DMS153 treated with DMSO at 0.1 percent for 48 hours (cell line): Measurements from ENCODE around the gene SNX15.
"Not testable (repeated sequence)": the region's sequence is repeated elsewhere in the genome, so short reads cannot be mapped to it uniquely, and the experiment has no call there.

Source experiments
- DNase-seq: peaks from one replicate; lab custom pipeline; 2025; ENCODE audit not compliant: unreplicated experiment; lab: John Stamatoyannopoulos, UW

SNX15 gene, protein sequence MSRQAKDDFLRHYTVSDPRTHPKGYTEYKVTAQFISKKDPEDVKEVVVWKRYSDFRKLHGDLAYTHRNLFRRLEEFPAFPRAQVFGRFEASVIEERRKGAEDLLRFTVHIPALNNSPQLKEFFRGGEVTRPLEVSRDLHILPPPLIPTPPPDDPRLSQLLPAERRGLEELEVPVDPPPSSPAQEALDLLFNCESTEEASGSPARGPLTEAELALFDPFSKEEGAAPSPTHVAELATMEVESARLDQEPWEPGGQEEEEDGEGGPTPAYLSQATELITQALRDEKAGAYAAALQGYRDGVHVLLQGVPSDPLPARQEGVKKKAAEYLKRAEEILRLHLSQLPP

DNA sequence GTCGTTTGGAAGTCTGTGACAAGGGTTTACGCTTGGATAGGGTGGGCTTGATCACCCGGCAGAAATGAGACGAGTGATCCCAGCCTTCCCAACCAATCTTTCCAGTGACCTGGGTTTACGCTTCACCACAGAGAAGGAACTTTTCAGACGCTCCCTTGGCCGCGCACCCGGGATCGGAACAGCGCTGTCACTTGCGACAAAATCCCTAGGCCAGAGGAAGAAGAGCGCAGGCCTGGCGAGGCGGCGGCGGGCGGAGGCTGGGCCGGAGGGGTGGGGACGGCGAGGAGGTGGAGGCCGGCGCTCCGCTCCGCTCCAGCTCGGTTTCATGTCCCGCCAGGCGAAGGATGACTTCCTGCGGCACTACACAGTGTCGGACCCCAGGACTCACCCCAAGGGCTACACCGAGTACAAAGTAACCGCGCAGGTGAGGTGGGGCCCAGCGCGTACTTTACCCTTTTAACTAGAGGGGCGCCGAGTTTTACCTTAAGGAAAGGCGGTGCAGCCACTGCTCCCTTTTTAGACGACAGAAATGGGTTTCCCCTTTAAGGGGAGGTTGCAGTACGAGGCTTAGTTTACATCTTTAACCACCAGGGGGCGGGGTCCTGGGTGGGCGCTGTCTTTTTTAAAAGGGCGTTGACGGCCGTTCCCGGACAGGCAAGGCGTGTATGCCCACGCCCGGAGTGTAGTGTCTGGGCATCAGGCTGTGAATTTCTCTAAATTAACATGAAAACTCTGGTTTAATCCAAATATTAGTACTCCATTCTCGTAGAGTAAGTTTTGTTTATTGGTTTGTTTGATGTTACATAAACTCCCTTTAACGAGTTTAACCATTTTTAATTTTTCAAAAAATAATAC lies at the start of gene SNX15:
Gene SNX15, plus strand, starts transcription at position 227 of the 855 bp plus-strand sequence. Its CDS starts 99 bp downstream, at position 326.
- peak; percentile 86 for DNase-seq

DNA sequence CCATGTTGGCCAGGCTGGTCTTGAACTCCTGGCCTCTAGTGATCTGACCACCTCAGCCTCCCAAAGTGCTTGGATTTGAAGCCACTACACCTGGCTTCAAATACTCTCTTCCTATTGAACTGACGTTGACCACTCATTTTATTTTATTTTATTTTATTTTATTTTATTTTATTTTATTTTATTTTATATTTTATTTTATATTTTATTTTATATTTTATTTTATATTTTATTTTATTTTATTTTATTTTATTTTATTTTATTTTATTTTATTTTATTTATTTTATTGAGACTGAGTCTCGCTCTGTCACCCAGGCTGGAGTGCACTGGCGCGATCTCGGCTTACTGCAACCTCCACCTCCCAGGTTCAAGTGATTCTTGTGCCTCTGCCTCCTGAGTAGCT lies 43.9 kb upstream of the SNX15 start:
- not testable (repeated sequence) for DNase-seq

DNA sequence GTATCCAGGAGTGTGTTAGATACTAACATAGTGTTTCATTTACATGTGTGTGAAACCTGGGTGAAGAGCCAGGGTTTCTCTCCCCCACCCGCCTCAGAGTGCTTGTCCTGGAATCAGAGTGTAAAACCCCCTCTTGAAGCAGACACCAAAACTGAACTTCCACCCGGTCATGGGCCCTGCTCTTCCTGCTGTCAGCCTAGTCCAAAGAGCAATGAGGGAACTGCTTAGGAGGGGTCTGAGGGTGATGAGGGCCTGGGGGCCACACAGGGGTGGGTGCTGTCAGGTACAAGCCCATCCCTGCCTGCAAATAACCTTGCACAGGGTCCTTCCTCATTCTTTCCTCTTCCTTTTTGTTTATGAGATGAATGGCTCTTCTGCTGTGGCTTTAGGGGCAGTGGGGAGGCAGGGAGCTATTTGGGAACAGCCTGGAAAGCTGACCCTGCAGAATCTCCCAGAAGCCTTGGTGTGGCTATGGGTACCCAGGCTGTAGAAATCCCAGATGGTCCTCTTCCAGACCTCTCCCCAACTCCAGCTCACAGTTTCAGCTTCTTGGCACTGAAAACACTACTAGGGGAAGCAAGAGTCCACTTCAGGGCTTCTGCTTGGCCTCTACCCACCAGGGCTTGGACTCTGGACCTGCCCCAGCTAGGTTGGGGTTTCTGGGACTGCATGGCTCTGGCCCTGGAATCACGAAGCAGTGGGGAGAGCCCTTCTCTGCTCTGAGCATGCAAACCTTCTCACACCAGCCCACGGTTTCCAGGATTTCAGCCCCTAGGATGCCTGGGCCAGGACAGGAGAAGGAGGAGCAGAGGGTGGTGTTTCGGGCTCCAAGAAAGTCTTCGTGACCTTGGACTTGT lies 39.0 kb upstream of the SNX15 start:
- DNase-seq = no peak

DNA sequence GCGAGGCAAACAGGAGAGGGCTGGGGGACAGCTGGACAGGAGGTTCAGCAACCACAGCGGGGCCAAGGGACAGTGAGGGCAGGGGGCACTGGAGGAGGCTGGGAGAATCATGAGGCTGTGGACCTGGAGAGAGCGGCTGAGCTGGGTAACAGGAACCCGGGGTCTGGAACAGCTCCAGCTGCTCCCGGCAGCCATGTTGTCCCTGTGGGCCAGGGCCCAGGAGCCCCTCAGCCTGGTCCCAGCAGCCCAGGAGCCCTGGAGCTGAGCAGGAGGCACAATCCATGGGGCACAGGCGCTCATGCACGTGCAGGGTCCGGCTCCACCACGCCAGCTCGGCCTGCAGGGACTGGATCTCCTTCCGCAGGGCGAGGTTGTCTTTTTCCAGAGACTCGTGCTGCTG lies 37.8 kb upstream of the SNX15 start:
- no peak for DNase-seq

DNA sequence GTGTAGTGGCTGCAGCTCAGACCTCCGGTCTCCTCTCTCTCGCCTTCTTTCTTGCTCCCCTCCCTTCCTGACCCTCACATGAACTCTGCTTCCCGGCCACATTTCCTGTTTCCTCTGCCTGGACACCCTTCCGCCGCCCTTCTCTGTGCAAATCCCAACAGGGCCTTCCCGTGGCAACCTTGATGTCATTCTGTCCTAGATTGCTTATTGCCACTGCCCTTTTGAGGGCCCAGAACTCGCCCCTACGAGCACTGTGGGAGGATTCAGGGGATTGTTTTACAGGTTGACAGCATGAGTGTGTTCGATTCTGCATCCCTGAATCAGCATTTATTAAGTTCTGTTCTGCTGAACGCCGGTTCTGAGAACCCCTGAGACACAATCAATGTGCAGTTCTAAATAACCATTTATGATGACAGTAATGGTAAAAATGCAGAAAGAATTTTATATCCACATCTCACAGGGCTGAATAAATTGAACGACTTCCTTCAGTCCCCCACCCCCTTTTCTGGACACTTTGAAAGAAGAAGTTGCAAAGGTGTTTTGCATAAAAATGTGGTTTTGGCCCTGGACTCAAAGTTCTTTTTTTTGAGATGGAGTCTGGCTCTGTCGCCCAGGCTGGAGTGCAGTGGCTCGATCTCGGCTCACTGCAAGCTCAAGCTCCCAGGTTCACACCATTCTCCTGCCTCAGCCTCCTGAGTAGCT lies 36.9 kb upstream of the SNX15 start:
- no peak for DNase-seq

DNA sequence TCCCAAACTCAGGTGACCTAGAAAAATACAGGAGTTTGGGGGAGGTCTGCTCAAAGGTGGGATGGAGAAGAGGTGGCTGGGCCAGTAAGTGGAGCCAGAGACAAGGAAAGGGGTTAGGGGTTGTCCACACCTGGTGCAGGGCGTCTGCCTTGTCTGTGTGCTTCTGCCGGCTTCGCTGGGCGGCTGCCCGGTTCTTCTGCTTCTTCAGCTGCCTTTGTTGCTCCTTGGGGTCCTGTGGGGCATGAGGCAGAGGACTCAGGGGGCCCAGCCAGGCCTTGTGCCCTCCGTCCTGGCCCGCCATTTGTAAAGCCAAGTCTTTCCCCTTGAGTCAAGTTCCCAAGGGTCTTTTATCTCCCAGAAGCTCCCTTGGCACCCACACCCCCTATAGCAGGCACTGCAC lies 32.9 kb upstream of the SNX15 start:
- no peak for DNase-seq

DNA sequence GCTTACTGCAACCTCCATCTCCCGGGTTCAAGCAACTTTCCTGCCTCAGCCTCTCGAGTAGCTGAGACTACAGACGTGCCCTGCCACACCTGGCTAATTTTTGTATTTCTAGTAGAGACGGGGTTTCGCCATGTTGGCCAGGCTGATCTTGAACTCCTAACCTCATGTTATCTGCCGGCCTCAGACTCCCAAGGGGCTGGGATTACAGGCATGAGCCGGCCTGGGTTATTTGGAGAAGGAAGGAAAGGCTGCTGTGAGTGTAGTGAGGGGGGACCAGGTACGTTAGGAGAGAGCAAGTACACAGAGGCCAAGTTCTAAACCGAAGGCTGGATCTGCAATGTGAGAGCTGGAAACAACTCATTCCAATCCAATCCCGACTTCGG lies 30.9 kb upstream of the SNX15 start:
- no peak for DNase-seq

DNA sequence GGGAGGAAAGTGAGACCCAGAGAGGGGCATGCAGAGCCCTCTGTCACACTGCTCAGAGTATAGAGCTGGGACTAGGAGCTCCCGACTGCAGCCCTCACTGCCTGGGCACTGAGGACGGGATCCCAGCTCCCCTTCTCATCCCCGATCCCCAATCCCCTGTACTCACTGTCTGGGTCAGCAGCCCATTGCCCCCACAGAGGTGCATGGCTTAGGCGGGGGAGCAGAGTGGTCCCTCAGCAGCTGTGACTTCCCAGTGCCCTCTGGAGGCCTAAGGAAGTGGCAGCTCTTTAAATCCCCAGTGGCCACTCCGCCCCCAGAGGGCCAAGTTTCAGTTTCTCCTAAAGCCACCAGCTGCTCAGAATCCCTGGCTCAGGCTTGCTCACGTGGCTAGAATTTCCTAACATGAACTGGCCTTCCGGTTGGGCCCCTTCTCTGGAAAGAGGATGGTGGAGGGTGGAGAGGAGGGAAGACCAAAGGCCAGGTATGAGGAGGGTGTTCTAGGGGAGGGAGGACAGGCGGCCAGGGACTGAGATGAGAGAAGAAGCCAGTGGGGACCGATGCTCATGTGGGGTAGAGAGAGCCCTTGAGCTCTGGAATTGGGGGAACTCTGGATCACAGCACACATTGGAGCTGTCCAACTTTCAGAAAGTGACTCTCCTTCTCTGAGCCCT lies 30.4 kb upstream of the SNX15 start, which contains the start of gene BATF2:
Gene BATF2, minus strand, starts transcription at position 262 of the 671 bp plus-strand sequence. Its CDS starts 57 bp downstream, at position 205.
- DNase-seq = peak; percentile 71

DNA sequence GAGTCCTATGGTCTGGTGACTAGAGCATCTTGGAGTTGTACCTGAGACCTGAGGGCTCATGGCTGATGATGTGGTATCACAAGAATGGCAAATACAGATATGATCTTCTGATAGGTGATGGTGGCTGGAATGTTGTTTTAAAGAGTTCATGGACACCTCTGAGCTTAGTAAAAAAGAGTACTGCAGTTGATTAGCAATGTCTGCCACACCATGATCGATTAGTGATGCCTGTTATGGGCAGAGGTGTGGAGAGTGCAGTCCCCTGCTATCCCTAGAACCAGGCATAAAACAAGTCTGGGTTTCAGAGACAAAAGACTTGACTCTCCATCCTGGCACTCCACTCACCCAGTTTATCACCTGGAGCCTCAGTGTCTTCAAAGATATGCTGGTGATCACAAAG lies 29.1 kb upstream of the SNX15 start:
- DNase-seq = peak; percentile 26

DNA sequence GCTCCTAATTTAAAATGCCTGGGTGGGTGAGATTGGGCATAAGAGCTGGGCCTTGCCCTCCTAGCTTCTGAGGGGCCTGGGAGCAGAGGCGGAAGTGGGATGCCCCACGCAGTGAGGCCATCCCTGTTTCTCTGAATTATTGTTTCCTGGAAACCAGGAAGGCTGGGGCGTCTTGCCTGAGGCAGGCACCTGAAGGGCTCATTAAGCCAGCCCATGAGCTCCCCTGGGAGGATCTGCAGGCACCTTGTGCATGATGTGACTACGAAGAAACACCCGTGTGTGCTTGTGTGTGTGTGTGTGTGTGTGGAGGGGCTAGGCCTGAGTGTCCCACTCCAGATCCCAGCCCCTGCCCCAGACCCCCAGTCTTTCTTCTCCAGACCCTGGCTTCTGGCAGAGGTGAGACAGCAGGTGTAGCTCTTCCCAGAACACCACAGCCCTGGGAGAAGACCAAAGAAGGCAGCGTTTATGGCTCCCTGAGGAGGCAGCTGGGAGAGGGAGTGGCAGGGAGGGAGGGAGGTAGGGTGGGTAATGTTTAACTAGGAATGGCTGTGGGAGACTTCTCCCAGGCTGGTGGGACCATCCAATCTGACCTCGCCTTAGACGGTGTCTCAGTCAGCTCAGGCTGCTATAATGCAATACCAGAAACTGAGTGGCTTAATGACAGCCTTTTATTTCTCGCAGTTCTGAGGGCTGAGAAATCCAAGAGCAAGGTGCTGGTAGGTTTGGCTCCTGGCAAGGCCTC lies 28.4 kb upstream of the SNX15 start:
- DNase-seq = peak; percentile 15

DNA sequence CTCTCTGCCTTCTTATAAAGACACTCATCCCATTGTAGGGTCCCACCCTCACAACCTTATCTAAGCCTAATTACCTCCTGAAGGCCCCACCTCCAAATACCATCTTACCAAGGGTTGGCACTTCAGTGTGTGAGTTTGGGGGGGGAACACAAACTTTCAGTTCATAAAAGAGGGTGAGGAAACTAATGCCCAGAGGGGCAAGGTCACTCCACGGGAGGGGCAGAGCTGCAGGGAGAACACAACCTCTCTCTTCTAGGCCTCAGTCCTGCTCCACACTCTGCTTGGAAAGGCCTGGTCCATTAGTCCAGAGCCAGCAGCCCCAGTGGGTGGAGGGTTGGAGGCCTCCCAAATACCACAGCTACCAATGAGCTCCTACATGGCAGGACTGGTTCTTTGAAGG lies 27.8 kb upstream of the SNX15 start:
- no peak for DNase-seq

DNA sequence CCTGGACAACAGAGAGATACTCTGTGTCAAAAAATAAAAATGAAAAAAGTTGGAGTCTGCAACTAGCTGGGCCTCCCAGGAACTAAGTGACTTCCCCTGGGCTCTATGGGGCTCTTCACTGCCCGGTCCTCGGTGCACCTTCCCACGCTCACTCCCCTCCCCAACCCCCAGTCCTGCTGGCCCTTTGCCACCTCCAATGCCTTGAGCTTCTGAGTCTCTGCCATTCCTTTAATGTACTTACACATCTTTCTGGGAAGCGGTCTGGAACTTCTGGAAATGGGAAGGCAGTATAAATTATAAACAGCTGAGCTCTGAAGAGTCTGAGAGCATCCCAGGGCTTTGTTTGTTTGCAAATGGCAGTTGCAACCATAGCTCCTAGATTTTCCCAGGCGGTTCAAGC lies 24.5 kb upstream of the SNX15 start:
- no peak for DNase-seq

DNA sequence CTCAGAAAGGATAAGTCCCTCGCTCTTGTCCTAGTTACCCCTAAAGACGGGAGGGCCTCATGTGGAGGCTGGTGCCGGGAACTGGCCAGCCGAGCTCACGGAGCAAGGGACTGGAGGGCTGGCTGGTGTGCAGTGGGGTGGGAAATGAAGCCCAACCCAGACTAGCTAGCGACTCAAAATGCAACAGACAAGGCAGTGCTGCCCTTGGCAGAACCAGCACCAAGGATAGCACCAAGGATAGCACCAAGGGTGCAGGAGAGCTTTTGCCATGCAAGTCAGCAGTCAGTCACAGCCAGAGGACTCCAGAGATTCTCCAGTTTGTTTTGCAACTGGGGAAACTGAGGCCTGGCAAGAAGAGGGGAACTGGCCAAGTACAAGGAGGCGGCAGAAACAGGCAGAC lies 24.0 kb upstream of the SNX15 start:
- DNase-seq = no peak

DNA sequence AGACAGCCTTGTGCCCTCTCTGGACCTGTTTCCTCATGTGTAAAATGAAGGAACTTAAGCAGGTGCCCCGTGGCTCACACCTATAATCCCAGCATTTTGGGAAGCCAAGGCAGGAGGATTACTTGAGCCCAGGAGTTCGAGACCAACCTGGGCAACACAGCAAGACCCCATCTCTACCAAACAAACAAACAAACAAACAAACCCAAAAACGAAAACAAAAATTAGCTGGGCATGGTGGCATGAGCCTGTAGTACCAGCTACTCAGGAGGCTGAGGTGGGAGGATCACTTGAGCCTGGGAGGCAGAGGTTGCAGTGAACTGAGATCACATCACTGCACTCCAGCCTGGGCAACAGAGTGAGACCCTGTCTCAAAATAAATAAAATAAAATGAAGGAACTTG lies 23.3 kb upstream of the SNX15 start:
- not testable (repeated sequence) for DNase-seq

DNA sequence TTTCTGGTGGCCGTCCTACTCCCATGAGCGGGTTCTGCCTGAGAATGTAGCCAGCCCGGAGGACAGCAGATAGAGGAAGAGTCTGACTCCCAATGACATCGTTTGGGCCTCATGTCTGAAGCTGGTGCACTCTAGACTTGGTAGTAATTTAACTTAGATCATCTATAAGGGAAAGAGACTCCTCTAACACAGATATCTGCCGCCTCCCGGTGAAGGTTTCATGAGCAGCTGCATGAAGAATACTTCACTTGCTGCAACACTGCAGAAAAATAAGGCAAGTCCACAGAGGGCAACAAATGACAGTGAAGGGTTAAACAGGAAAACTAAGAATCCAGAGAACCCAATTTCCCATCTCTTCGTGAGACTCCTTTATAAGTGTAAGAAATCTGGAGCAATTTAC lies 19.2 kb upstream of the SNX15 start:
- DNase-seq = no peak

DNA sequence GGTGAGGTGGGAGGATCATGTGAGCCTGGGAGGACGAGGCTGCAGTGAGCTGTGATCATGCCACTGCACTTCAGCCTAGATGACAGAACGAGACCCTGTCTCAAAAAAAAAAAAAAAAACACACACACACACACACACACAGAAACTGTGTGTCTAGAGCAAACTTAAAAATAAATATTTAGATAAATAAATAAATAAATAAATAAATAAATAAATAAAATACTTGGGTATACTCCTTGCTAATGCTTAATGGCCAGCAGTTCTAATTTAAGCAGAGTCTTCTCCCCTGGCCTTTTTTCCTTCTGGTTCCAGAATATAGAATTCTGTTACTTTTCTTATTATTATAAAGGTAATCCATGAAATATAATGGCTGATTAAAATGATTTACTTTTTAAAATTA lies 18.4 kb upstream of the SNX15 start:
- no peak for DNase-seq

DNA sequence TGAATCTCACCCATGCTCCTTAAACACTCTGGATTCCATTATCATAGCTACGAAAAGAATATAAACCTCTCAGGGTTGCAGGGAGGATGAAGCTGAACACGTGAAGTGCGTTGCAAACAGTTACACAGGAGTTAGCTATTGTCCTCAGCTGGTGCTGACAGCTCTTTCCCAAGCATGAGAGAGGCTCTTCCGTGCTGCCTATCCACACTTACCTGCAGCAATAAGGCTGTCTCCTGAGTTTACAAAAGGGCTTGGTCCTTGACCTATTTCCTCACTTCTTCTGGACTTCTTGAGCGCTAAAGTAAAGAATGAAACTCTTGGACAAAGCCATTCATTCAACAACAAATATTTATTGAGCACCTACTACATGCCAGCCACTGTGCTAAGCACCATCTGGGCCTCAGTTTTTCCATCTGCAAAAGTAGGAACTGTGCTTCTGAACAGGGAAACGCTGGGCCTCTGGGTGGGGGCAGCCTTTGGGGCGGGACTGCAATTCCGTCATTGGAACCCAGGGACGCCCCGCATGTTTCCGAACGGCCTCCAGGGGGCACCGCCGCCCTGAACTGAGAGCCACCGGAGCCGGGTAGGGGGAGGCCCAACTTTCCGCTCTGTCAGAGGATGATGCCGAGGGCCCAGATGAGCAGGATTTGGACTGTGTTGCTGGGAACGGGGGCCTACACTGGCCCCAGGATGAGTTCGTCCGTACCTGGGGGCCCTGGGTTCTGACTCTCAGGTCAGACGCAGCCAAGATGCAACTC lies 13.9 kb upstream of the SNX15 start:
- peak; percentile 68 for DNase-seq

DNA sequence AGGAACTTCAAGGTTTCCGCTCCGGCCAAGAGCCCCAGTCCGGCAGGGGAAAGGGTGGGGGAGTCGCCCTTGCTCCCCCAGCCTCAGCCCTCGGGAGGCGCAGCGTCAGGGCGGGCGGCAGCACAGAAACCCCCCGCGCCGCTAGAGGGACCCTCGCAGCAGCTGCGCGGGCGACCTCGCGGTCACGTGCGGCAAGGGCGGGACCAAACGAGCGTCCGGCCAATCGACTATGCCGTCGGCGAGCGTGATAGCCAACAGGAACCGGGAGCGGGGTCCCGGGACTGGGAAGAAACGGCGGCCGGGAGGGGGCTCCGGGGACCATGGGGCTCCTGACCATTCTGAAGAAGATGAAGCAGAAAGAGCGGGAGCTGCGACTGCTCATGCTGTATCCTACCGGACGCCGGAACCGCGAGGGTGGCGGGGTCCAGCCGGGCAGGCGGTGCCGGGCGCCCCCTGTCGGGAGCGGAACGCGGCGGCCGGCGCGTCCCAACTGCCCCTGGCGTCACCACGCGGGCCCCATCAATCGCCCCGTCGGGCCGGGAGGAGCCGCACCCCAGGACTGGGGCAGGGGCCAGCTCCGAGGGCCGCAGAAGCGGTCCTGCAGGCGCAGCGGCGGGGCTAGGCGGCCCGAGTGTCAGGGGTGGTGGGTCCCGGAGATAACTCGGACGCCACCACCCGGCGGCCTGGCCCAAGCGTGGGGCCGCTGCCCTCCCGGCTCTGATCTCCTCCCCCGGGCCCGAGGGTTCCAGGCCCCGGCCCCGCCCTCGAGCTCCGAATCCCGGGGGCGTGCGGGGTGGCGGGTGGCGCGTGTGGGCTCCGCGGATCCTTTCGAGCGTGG lies 13.1 kb upstream of the SNX15 start, which contains the start of gene ARL2:
Gene ARL2, plus strand, starts transcription at position 273 of the 838 bp plus-strand sequence. Its CDS starts 48 bp downstream, at position 321.
- peak; percentile 60 for DNase-seq
